Retinal pigment epithelial cell (primary cell): Measurements from ENCODE around the gene RASA2.

Experiments
- DNase-seq: peaks from one replicate; pipeline ENCODE4 v3.0.0-alpha.2; 2010; ENCODE audit warnings: low read depth
- H3K4me3 ChIP-seq: 2 replicates; pipeline ENCODE4 v1.5.1; 2011; ENCODE audit warnings: mild to moderate bottlenecking, low read length, control low read depth, moderate library complexity
- TF ChIP-seq, protein P1 (sequence below): conservative IDR thresholded peaks from 2 replicates; pipeline ENCODE4 v1.5.1; 2011; ENCODE audit warnings: low read depth, low read length, control low read depth, inconsistent platforms

The RASA2 gene

GRCh38 chr3:141482245-141482922, 4.4 kb upstream of the RASA2 start:
- TF ChIP-seq, protein P1, sequence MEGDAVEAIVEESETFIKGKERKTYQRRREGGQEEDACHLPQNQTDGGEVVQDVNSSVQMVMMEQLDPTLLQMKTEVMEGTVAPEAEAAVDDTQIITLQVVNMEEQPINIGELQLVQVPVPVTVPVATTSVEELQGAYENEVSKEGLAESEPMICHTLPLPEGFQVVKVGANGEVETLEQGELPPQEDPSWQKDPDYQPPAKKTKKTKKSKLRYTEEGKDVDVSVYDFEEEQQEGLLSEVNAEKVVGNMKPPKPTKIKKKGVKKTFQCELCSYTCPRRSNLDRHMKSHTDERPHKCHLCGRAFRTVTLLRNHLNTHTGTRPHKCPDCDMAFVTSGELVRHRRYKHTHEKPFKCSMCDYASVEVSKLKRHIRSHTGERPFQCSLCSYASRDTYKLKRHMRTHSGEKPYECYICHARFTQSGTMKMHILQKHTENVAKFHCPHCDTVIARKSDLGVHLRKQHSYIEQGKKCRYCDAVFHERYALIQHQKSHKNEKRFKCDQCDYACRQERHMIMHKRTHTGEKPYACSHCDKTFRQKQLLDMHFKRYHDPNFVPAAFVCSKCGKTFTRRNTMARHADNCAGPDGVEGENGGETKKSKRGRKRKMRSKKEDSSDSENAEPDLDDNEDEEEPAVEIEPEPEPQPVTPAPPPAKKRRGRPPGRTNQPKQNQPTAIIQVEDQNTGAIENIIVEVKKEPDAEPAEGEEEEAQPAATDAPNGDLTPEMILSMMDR = no peak
- peak; percentile 48 for DNase-seq
- H3K4me3 ChIP-seq = no peak overlapping the region

DNA sequence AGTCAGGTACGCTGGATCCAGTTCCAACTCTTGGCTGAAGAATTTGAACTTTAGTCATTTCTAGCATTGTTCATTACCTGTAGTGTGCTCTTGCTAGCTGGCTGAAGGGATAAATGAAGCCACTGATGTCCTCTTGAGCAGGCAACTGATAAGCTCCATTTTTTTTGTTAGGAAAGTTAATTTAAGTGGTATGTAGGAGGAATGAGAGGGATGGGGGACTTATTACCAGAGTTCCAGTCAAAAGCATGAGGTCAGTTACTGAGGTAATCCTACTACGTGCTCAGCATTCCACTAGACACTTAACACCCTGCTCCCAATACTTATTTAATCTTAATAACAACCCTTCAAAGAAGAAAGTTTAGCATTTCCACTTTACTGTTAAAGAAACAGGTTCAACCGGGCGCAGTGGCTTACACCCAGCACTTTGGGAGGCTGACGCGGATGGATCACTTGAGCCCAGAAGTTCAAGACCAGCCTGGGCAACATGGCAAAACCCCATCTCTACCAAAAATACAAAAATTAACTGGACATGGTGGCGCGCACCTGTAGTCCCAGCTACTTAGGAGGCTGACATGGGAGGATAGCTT, 2.0 kb upstream of the RASA2 start:
- no peak for DNase-seq
- no peak overlapping the region for H3K4me3 ChIP-seq
- TF ChIP-seq, protein P1 = no peak

DNA sequence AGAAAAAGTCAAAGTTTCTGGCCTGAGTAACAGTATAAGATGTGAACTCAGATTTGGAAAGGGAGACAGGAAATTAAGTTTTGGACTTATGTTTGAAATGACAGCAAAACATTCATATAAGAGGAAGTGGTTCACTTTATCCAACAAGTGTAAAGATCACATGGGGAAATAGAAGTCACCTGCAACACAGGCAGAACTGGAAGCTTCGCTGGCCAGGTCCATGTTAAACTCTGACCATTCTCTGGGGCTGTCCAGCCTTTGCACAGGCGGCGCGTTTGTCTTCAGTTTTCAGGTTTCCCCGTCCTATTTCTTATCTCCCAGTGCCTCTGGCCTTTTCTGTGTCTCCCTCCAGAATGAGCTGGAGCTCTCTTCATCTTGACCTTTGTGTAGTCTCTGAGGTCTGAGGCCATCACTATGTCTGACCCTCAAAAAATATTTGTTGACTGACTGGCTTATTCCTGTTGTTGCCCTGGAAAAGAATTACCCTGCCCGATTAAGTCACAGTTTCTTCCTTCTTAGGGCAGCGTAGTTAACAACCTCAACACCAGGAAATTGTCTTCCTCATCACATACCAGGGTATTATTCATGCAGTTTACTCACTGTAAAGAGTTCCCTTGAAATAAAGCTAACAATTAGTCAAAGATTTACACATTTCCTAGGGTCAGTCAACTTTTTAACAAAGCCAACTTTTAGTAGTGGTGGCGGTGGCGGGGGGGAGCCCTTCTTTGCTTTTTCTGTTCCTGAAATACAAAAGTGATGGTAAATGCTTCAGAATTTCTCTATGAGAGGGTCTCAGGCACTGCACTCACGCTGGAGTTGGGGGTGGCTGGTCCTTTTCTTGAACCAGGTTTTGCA, 959 bp upstream of the RASA2 start:
- no peak for DNase-seq
- H3K4me3 ChIP-seq = peak overlapping the region; percentile 55

GRCh38 chr3:141486496-141486745, 406 bp upstream of the RASA2 start:
- no peak for DNase-seq
- TF ChIP-seq, protein P1 = no peak
- peak overlapping the region; percentile 55 for H3K4me3 ChIP-seq

More for the DNA sequence above, 959 bp upstream of the RASA2 start:
- TF ChIP-seq, protein P1 = no peak

GRCh38 chr3:141487521-141488252, 860 bp downstream of the RASA2 start:
- no peak for DNase-seq
- TF ChIP-seq, protein P1 = no peak
- H3K4me3 ChIP-seq = peak overlapping the region; percentile 69

- TF ChIP-seq, protein P1 = no peak
- no peak overlapping the region for H3K4me3 ChIP-seq
- no peak for DNase-seq
Measured at GRCh38 chr3:141489203-141489602, 2.4 kb downstream of the RASA2 start.
